ENCODE data around the gene ADNP2.
A peak's percentile ranks its signal among the peaks of the same experiment; 100 is the strongest.

Gene ADNP2

GRCh38 chr18:80175451-80176204, 66.6 kb downstream of the ADNP2 start:
- no peak for DNase-seq

- no peak for DNase-seq
Measured at GRCh38 chr18:80176334-80177073, 67.4 kb downstream of the ADNP2 start.

- no peak for DNase-seq
Measured at GRCh38 chr18:80177128-80177527, 68.1 kb downstream of the ADNP2 start.

GRCh38 chr18:80178935-80179818, 70.1 kb downstream of the ADNP2 start:
- DNase-seq = no peak

GRCh38 chr18:80179857-80180558, 70.9 kb downstream of the ADNP2 start:
- no peak for DNase-seq

GRCh38 chr18:80180778-80181564, 71.9 kb downstream of the ADNP2 start:
- DNase-seq = no peak

- no peak for DNase-seq
Measured at GRCh38 chr18:80181642-80182461, 72.8 kb downstream of the ADNP2 start.

GRCh38 chr18:80182855-80183254, 73.8 kb downstream of the ADNP2 start:
- DNase-seq = no peak

- DNase-seq = no peak
Measured at GRCh38 chr18:80183273-80184050, 74.4 kb downstream of the ADNP2 start.

- DNase-seq = peak; percentile 18
Measured at GRCh38 chr18:80184243-80184772, 75.2 kb downstream of the ADNP2 start.

- no peak for DNase-seq
Measured at GRCh38 chr18:80185545-80185944, 76.5 kb downstream of the ADNP2 start.

GRCh38 chr18:80187956-80188642, 79.0 kb downstream of the ADNP2 start:
- no peak for DNase-seq

- DNase-seq = no peak
Measured at GRCh38 chr18:80188643-80189530, 79.8 kb downstream of the ADNP2 start.

- no peak for DNase-seq
Measured at GRCh38 chr18:80189531-80189865, 80.4 kb downstream of the ADNP2 start.
